HG03159 (cell line): Measurements from ENCODE around the gene STAT4.

ENCODE experiments used
- ATAC-seq: cut with Tn5 transposase; IDR thresholded peaks from one replicate; pipeline ENCODE4 v1.9.1; 2021; ENCODE audit warnings: mild to moderate bottlenecking, moderate library complexity; ENCODE audit not compliant: unreplicated experiment

Gene STAT4

GRCh38 chr2:191176801-191177438 lies 26.1 kb upstream of the STAT4 start:
- ATAC-seq = peak; percentile 26

GRCh38 chr2:191176305-191176704 lies 25.5 kb upstream of the STAT4 start:
- ATAC-seq = peak; percentile 61

GRCh38 chr2:191174442-191174841 lies 23.6 kb upstream of the STAT4 start:
- no peak for ATAC-seq

GRCh38 chr2:191173206-191173605 lies 22.4 kb upstream of the STAT4 start:
- ATAC-seq = no peak

- ATAC-seq = no peak
Observed at GRCh38 chr2:191171708-191172355, 21.0 kb upstream of the STAT4 start.

- no peak for ATAC-seq
Observed at GRCh38 chr2:191171286-191171685, 20.5 kb upstream of the STAT4 start.

GRCh38 chr2:191170773-191171172 lies 20.0 kb upstream of the STAT4 start:
- ATAC-seq = no peak

GRCh38 chr2:191170301-191170636 lies 19.5 kb upstream of the STAT4 start:
- ATAC-seq = no peak

GRCh38 chr2:191169456-191170300 lies 18.9 kb upstream of the STAT4 start:
- ATAC-seq = no peak

- no peak for ATAC-seq
Observed at GRCh38 chr2:191167766-191168165, 17.0 kb upstream of the STAT4 start.

GRCh38 chr2:191166756-191167445 lies 16.1 kb upstream of the STAT4 start:
- ATAC-seq = no peak

- ATAC-seq = no peak
Observed at GRCh38 chr2:191166111-191166755, 15.4 kb upstream of the STAT4 start.

- ATAC-seq = no peak
Observed at GRCh38 chr2:191165176-191165643, 14.4 kb upstream of the STAT4 start.

- ATAC-seq = no peak
Observed at GRCh38 chr2:191158747-191159146, 8.0 kb upstream of the STAT4 start.

- no peak for ATAC-seq
Observed at GRCh38 chr2:191158193-191158592, 7.4 kb upstream of the STAT4 start.

- ATAC-seq = peak; percentile 54
Observed at GRCh38 chr2:191155608-191156071, 4.8 kb upstream of the STAT4 start.

GRCh38 chr2:191153716-191154115 lies 2.9 kb upstream of the STAT4 start:
- ATAC-seq = no peak

- no peak for ATAC-seq
Observed at GRCh38 chr2:191152482-191153240, 1.9 kb upstream of the STAT4 start.

GRCh38 chr2:191151331-191151730 lies 537 bp upstream of the STAT4 start:
- no peak for ATAC-seq

GRCh38 chr2:191150230-191150599 lies 579 bp downstream of the STAT4 start:
- ATAC-seq = peak; percentile 20
